A673 (cell line): ENCODE measurements around the gene CTSS.

Experiments used
- CTCF ChIP-seq: fragments of 300-800, 200-600 bp; sonication (generic); conservative IDR thresholded peaks from 2 replicates; pipeline ENCODE4 v1.5.1; 2017; ENCODE audit warnings: low read depth, mild to moderate bottlenecking, antibody characterized with exemption, low read length, moderate library complexity, mixed read lengths
- EZH2 ChIP-seq: fragments of 200-600 bp; sonication (generic); IDR thresholded peaks from 2 replicates; pipeline ENCODE4 v1.6.1; 2017; ENCODE audit warnings: borderline replicate concordance, low read depth, mild to moderate bottlenecking, mixed read lengths, antibody characterized with exemption, low read length; ENCODE audit not compliant: poor library complexity, severe bottlenecking

- TF ChIP-seq CTCF (no peak), EZH2 (no peak)
Measured at GRCh38 chr1:150809651-150810050, 44.1 kb upstream of the CTSS start.
